ENCODE measurements around the gene TMEM191B.
"Not testable (repeated sequence)": the region's sequence is repeated elsewhere in the genome, so short reads cannot be mapped to it uniquely, and the experiment has no call there.

TMEM191B gene

DNA sequence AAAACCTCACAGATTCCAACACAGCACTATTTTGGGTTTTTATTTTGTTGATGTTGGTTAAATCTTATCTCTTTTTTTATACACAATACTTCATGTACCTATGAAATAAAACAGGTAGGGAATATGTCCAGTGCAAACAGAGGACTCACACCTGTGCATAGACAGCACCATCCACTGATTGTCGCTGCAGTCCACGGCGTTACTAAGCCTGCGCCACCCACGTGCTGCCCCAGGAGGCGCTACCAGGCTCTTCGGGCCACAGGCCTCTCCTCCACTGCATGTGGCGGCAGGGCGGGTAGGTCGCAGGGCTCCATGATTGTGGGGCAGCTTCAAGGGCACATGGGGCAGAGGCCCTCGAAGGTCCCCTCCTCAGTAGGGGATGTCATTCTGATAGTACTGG lies 6.0 kb downstream of the TMEM191B start:
- not testable (repeated sequence) for H3K4me1 ChIP-seq (ENCODE audit: control insufficient read depth, insufficient read depth, low read length); H3K9me3 ChIP-seq (ENCODE audit: control insufficient read depth in 2 of 2, low read length in 2 of 2); H3K27me3 ChIP-seq (ENCODE audit: control insufficient read depth in 1 of 2, insufficient read depth in 2 of 2, low read length in 2 of 2); H3K27ac ChIP-seq (ENCODE audit: low read length); H3K4me3 ChIP-seq (ENCODE audit: low read length in 2 of 2); H3K36me3 ChIP-seq (ENCODE audit: control insufficient read depth in 2 of 2, insufficient read depth in 2 of 2, low read length in 2 of 2); H3K9ac ChIP-seq (ENCODE audit: low read length in 2 of 2)

DNA sequence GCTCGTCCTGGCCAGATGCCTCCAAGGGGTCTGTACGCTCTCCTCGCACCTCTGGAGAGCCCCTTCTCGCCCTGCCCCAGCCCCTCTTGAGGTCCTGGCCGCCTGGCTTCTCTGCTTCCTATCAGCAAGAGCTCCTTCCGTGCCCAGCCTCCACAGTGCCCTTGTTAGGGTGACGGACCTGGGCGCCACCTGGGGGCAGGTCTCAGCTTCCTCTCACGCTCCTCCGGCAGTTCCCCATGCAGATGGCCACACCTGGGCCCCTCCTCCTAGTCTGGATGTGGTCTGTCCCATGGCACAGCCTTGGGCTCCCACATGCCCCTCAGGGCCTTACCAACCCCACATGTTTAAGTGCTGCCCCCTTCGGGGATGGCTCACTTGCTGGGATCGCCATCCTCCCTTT lies 6.7 kb downstream of the TMEM191B start:
- H3K4me3 ChIP-seq (ENCODE audit: low read length in 2 of 2); H3K27ac ChIP-seq (ENCODE audit: low read length); H3K27me3 ChIP-seq (ENCODE audit: control insufficient read depth in 1 of 2, insufficient read depth in 2 of 2, low read length in 2 of 2); H3K36me3 ChIP-seq (ENCODE audit: control insufficient read depth in 2 of 2, insufficient read depth in 2 of 2, low read length in 2 of 2); H3K4me1 ChIP-seq (ENCODE audit: control insufficient read depth, insufficient read depth, low read length); H3K9me3 ChIP-seq (ENCODE audit: control insufficient read depth in 2 of 2, low read length in 2 of 2); H3K9ac ChIP-seq (ENCODE audit: low read length in 2 of 2): not testable (repeated sequence)

DNA sequence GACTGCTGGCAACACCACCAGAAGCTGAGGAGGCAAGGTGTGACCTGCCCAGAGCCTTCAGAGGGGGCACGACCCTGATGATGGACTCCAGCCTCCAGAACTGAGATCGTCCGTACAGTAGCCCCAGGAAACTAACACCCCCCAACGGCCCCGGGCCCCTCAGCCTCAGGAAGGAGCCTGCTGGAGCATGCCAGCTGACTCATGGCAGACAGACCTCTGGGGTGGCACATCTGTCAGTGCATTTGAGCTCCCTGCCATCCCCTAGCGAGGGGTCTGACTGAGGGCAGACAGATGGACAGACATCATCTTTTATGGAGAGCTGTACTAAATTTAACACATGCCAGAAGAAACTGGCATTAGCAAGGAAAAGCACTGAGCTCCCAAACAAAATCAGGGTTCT lies 12.4 kb downstream of the TMEM191B start:
- H3K9ac ChIP-seq (ENCODE audit: low read length in 2 of 2); H3K4me3 ChIP-seq (ENCODE audit: low read length in 2 of 2); H3K4me1 ChIP-seq (ENCODE audit: control insufficient read depth, insufficient read depth, low read length); H3K27me3 ChIP-seq (ENCODE audit: control insufficient read depth in 1 of 2, insufficient read depth in 2 of 2, low read length in 2 of 2); H3K36me3 ChIP-seq (ENCODE audit: control insufficient read depth in 2 of 2, insufficient read depth in 2 of 2, low read length in 2 of 2); H3K9me3 ChIP-seq (ENCODE audit: control insufficient read depth in 2 of 2, low read length in 2 of 2); H3K27ac ChIP-seq (ENCODE audit: low read length): not testable (repeated sequence)

DNA sequence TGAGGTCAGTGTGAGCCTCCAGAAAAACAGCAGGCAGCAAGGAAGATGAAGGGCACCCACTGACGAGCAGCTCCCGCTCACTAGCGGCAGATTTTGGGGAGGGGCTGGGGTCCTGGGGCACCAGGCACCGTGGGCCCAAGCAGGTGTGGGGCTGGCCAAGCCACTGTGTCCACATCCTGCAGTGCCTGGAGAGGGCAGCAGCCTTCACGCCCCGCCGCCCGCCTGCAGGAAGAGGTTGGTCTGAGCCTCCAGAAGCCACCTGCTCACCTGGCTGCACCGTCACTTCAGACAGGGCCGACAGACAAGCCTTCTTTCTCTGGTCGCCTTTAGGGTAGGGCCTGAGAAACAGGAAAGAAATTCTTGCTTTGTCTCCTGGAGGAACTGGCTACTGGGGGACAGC lies 15.8 kb downstream of the TMEM191B start:
- H3K27ac ChIP-seq (ENCODE audit: low read length); H3K9ac ChIP-seq (ENCODE audit: low read length in 2 of 2); H3K9me3 ChIP-seq (ENCODE audit: control insufficient read depth in 2 of 2, low read length in 2 of 2); H3K4me1 ChIP-seq (ENCODE audit: control insufficient read depth, insufficient read depth, low read length); H3K36me3 ChIP-seq (ENCODE audit: control insufficient read depth in 2 of 2, insufficient read depth in 2 of 2, low read length in 2 of 2); H3K4me3 ChIP-seq (ENCODE audit: low read length in 2 of 2); H3K27me3 ChIP-seq (ENCODE audit: control insufficient read depth in 1 of 2, insufficient read depth in 2 of 2, low read length in 2 of 2): not testable (repeated sequence)

DNA sequence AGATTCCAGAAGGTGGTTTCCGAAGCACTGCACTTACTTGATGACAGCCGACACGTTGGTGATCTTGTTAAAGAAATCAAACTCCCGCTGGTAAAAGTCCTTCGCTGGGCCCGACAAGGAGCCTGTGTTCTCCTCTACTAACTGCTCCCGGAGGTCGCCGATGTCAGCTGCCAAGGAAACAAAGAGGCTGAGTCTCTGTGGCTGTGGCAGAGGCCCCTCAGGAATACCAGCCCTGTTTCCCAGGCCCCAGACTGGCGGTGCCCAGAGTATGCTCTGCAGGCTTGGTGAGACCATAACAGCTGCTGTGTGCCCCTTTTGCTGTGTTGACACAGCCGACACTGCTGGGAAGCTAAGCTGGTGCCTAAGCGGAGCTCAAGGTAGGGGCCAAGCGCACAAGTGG lies 17.0 kb downstream of the TMEM191B start:
- H3K9ac ChIP-seq (ENCODE audit: low read length in 2 of 2); H3K27me3 ChIP-seq (ENCODE audit: control insufficient read depth in 1 of 2, insufficient read depth in 2 of 2, low read length in 2 of 2); H3K9me3 ChIP-seq (ENCODE audit: control insufficient read depth in 2 of 2, low read length in 2 of 2); H3K4me1 ChIP-seq (ENCODE audit: control insufficient read depth, insufficient read depth, low read length); H3K36me3 ChIP-seq (ENCODE audit: control insufficient read depth in 2 of 2, insufficient read depth in 2 of 2, low read length in 2 of 2); H3K27ac ChIP-seq (ENCODE audit: low read length); H3K4me3 ChIP-seq (ENCODE audit: low read length in 2 of 2): not testable (repeated sequence)

DNA sequence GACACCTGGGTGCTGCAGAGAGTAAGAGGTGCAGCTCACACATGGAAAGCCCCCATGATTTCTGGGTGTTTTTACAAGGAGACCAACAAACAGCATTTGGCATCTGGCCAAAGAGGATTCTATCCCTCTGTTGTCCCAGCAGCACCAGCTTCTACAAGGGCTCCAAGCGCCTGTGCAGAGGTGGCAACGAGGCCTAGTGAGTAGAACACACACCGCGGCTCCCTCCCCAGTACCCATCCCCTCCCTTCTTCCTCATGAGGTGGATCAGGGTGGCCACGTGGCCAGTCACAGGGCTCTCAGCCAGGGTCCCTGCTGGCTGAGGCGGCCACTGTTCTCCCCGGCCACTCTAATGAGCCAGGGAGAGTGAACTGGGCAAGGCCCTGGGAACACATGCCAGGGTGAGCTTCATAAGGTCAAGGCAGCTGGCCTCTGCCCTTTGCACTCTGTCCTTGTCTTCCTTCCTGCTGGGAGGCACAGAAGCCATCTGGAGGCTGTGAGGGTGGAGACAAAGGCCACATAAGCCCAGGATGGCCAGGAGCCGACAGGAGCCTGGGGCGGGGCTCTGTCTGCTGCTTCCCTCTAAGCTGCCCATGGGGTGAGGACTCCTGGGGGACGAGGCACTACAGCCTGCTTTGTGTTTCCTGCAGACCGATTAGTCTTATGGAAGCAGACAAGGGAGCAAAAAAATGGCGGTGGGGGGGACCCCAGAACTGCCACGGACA lies 22.0 kb downstream of the TMEM191B start:
- not testable (repeated sequence) for H3K9me3 ChIP-seq (ENCODE audit: control insufficient read depth in 2 of 2, low read length in 2 of 2); H3K9ac ChIP-seq (ENCODE audit: low read length in 2 of 2); H3K36me3 ChIP-seq (ENCODE audit: control insufficient read depth in 2 of 2, insufficient read depth in 2 of 2, low read length in 2 of 2); H3K27ac ChIP-seq (ENCODE audit: low read length); H3K4me3 ChIP-seq (ENCODE audit: low read length in 2 of 2); H3K27me3 ChIP-seq (ENCODE audit: control insufficient read depth in 1 of 2, insufficient read depth in 2 of 2, low read length in 2 of 2); H3K4me1 ChIP-seq (ENCODE audit: control insufficient read depth, insufficient read depth, low read length)

DNA sequence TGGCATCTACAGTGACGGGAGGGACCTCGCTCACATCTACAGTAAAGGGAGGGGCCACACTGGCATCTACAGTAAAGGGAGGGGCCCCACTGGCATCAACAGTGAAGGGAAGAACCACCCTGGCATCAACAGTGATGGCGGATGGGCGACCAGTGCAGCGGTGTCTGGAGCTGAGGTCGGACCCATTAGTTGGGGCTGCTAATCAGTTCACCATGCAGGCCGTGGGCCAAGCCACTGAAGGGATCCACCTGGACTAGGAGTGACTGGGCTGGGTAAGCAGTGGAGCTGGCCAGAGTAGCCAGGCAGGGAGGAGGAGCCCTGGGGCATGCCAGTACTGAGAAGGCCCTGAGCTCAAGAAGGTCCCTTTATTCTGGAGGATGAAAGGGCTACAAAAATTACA lies 23.4 kb downstream of the TMEM191B start:
- not testable (repeated sequence) for H3K4me3 ChIP-seq (ENCODE audit: low read length in 2 of 2); H3K27me3 ChIP-seq (ENCODE audit: control insufficient read depth in 1 of 2, insufficient read depth in 2 of 2, low read length in 2 of 2); H3K4me1 ChIP-seq (ENCODE audit: control insufficient read depth, insufficient read depth, low read length); H3K9me3 ChIP-seq (ENCODE audit: control insufficient read depth in 2 of 2, low read length in 2 of 2); H3K27ac ChIP-seq (ENCODE audit: low read length); H3K9ac ChIP-seq (ENCODE audit: low read length in 2 of 2); H3K36me3 ChIP-seq (ENCODE audit: control insufficient read depth in 2 of 2, insufficient read depth in 2 of 2, low read length in 2 of 2)

DNA sequence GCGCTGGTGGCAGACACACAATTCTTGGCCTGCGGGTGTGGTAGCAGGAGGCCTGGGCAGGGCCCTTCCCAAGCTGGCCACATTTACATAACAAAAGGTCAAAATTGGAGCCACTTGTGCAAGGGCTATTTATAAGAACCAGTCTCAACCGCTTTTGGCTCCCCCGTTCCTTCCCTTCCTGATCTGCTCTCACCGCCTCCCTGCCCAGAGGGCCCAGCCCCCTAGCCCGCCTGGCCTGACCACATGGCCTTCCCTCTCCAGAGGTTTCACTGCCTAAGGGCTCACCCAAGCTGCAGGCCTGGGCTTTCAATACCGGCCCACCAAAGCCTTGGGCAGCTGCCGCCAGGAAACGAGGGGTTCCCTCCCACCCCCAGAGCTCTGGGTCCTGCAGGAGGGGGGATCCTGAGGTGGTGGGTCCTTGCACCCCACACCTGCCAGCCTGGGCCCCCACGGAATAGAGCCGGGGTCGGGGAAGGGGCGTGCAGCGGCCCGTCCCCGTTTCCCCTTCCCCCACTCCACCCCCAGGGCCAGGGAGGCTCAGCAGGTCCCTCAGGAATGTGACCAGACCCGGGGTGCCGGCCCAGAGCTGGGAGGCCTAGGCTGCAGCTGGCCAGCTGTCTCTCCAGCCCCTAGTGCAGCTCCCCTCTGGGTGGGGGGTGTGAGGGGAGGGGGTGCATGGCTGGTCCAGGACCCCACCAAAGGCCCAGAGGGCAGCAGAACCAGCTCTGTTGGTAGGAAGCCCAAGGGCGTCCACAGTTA lies 25.4 kb downstream of the TMEM191B start:
- not testable (repeated sequence) for H3K27ac ChIP-seq (ENCODE audit: low read length); H3K4me1 ChIP-seq (ENCODE audit: control insufficient read depth, insufficient read depth, low read length); H3K4me3 ChIP-seq (ENCODE audit: low read length in 2 of 2); H3K9me3 ChIP-seq (ENCODE audit: control insufficient read depth in 2 of 2, low read length in 2 of 2); H3K36me3 ChIP-seq (ENCODE audit: control insufficient read depth in 2 of 2, insufficient read depth in 2 of 2, low read length in 2 of 2); H3K27me3 ChIP-seq (ENCODE audit: control insufficient read depth in 1 of 2, insufficient read depth in 2 of 2, low read length in 2 of 2); H3K9ac ChIP-seq (ENCODE audit: low read length in 2 of 2)

DNA sequence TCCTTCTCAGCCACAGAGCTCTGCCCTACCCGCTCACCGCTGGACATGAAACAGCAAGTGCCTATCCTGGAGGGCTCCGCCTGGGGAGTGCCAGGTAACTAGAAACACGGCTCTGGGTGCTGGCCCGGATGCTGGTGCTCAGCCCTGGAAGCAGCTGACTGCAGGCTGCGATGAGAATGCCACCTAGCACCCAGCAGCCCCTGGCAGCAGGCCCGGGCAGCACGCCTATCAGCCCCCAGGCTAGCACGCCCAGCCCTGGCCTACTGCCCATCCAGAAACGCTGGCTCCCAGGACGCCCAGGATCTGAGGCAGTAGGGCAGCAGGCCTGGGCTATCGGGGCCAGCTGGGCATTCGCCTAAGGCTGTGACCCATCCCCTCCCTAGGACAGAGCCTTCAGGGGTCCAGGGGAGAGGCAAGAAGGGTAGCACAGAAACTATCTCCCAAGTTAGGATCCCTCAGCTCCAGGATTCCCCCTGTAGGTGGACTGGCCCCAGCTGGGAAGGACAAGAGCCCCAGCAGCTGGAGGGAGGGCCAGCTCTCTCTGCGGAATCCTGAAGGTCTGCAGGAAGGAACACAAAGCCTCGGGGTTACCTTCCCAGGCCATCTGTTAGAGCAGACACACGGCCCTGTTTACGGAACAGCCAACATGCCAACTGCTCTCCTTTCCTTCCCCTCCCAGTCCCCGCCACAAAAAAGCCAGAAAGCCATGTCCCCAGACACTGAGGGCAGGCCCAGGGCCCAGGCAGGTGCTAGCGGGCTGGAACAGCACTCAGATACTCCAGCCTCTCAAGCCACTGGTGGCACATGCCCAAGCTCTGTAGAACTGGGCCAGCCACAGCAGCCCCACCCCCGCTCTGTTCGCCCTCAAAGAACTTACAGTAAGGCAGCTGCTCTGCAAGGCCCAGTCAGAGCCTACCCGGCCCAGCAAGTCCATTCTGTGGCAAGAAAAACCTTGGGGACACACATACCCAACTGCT lies 27.0 kb downstream of the TMEM191B start:
- H3K36me3 ChIP-seq (ENCODE audit: control insufficient read depth in 2 of 2, insufficient read depth in 2 of 2, low read length in 2 of 2); H3K4me3 ChIP-seq (ENCODE audit: low read length in 2 of 2); H3K4me1 ChIP-seq (ENCODE audit: control insufficient read depth, insufficient read depth, low read length); H3K9me3 ChIP-seq (ENCODE audit: control insufficient read depth in 2 of 2, low read length in 2 of 2); H3K27me3 ChIP-seq (ENCODE audit: control insufficient read depth in 1 of 2, insufficient read depth in 2 of 2, low read length in 2 of 2); H3K9ac ChIP-seq (ENCODE audit: low read length in 2 of 2); H3K27ac ChIP-seq (ENCODE audit: low read length): not testable (repeated sequence)

DNA sequence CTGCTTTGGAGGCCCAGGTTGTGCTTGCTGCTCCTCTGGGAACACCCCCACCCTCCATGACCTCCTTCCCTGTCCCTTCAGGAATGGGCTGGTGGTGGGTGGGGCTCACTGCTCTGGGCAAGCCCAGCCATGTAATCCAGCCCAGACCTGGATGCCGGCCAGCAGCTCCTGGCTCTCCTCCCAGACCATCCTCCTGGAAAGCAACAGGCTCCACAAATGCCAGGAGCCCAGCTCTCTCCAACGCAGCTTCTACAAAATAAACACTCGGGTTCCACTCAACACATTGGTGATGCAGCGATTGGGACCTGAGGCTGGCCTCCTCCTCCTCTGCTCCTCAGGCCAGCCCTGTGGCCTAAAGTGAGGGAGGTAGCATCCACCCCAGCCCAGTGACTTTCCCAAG lies 30.9 kb downstream of the TMEM191B start:
- H3K27me3 ChIP-seq (ENCODE audit: control insufficient read depth in 1 of 2, insufficient read depth in 2 of 2, low read length in 2 of 2); H3K27ac ChIP-seq (ENCODE audit: low read length); H3K9ac ChIP-seq (ENCODE audit: low read length in 2 of 2); H3K36me3 ChIP-seq (ENCODE audit: control insufficient read depth in 2 of 2, insufficient read depth in 2 of 2, low read length in 2 of 2); H3K4me1 ChIP-seq (ENCODE audit: control insufficient read depth, insufficient read depth, low read length); H3K9me3 ChIP-seq (ENCODE audit: control insufficient read depth in 2 of 2, low read length in 2 of 2); H3K4me3 ChIP-seq (ENCODE audit: low read length in 2 of 2): not testable (repeated sequence)

DNA sequence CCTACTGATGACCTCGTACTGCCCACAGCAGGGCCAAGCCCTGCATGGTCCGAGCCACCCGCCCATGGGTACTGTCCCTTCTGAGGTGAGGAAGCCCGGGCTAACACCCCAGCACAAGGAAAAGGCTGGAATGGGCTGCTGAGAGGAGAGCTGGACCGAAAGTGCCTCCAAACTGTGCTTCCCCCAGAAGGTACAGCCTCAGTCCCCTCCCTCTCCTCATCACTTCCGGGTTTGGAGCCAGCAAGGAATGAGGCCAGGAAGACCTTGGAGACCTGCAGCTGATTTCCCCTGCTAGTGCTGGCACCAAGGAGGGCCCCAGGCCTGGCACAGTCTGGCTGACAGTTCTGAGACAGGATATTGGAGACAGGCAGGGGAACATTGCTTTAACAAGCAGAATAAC lies 31.3 kb downstream of the TMEM191B start:
- H3K4me1 ChIP-seq (ENCODE audit: control insufficient read depth, insufficient read depth, low read length); H3K27ac ChIP-seq (ENCODE audit: low read length); H3K9me3 ChIP-seq (ENCODE audit: control insufficient read depth in 2 of 2, low read length in 2 of 2); H3K4me3 ChIP-seq (ENCODE audit: low read length in 2 of 2); H3K9ac ChIP-seq (ENCODE audit: low read length in 2 of 2); H3K36me3 ChIP-seq (ENCODE audit: control insufficient read depth in 2 of 2, insufficient read depth in 2 of 2, low read length in 2 of 2); H3K27me3 ChIP-seq (ENCODE audit: control insufficient read depth in 1 of 2, insufficient read depth in 2 of 2, low read length in 2 of 2): not testable (repeated sequence)
